IMR-90 (cell line): ENCODE data around the gene ARHGEF33.

Experiments
- BHLHE40 ChIP-seq: fragments of 150-350 bp; IDR thresholded peaks from 2 replicates; pipeline ENCODE4 v1.6.1; 2016; ENCODE audit warnings: mild to moderate bottlenecking, low read depth, low read length
- CHD1 ChIP-seq: IDR thresholded peaks from 2 replicates; pipeline ENCODE4 v1.6.1; 2012; ENCODE audit warnings: low read depth, low read length, improper control_type of control experiment
- CTCF ChIP-seq: conservative IDR thresholded peaks from 2 replicates; pipeline ENCODE4 v1.5.1; 2012; ENCODE audit warnings: mild to moderate bottlenecking, low read depth, low read length, improper control_type of control experiment
- ELK1 ChIP-seq: fragments of 150-350 bp; IDR thresholded peaks from 2 replicates; pipeline ENCODE4 v1.6.1; 2016; ENCODE audit warnings: low read depth, mild to moderate bottlenecking, low read length, moderate library complexity, borderline replicate concordance
- FOS ChIP-seq: fragments of 150-350 bp; IDR thresholded peaks from 2 replicates; pipeline ENCODE4 v1.6.1; 2016; ENCODE audit warnings: low read depth, low read length
- MAFK ChIP-seq: IDR thresholded peaks from 2 replicates; pipeline ENCODE4 v1.6.1; 2012; ENCODE audit warnings: low read depth, low read length, improper control_type of control experiment
- MAZ ChIP-seq: IDR thresholded peaks from 2 replicates; pipeline ENCODE4 v1.6.1; 2012; ENCODE audit warnings: low read depth, mild to moderate bottlenecking, low read length, improper control_type of control experiment, moderate library complexity, borderline replicate concordance
- MXI1 ChIP-seq: IDR thresholded peaks from 2 replicates; pipeline ENCODE4 v1.6.1; 2012; ENCODE audit warnings: low read depth, mild to moderate bottlenecking, low read length, moderate library complexity, borderline replicate concordance
- POLR2A ChIP-seq: IDR thresholded peaks from 2 replicates; pipeline ENCODE4 v1.6.1; 2012; ENCODE audit warnings: mild to moderate bottlenecking, low read depth, low read length
- RAD21 ChIP-seq: IDR thresholded peaks from 2 replicates; pipeline ENCODE4 v1.6.1; 2012; ENCODE audit warnings: low read length, improper control_type of control experiment
- RCOR1 ChIP-seq: IDR thresholded peaks from 2 replicates; pipeline ENCODE4 v1.6.1; 2012; ENCODE audit warnings: mild to moderate bottlenecking, low read length, improper control_type of control experiment; ENCODE audit not compliant: insufficient replicate concordance
- RFX5 ChIP-seq: IDR thresholded peaks from 2 replicates; pipeline ENCODE4 v1.8.0; 2012; ENCODE audit warnings: low read depth, mild to moderate bottlenecking, low read length, moderate library complexity
- SMC3 ChIP-seq: fragments of 150-350 bp; IDR thresholded peaks from 2 replicates; pipeline ENCODE4 v1.6.1; 2016; ENCODE audit warnings: low read depth, mild to moderate bottlenecking, antibody characterized with exemption, low read length, moderate library complexity

GRCh38 chr2:38981003-38981669, 91.5 kb downstream of the ARHGEF33 start:
- no peak for TF ChIP-seq ELK1
- TF ChIP-seq CTCF, result no peak
- TF ChIP-seq POLR2A, result no peak
- TF ChIP-seq CHD1, result no peak
- no peak for TF ChIP-seq MAFK
- no peak for TF ChIP-seq BHLHE40
- no peak for TF ChIP-seq RAD21
- no peak for TF ChIP-seq RFX5
- TF ChIP-seq MXI1, result no peak
- no peak for TF ChIP-seq SMC3
- TF ChIP-seq MAZ, result no peak
- no peak for TF ChIP-seq RCOR1
- TF ChIP-seq FOS, result no peak
